ENCODE measurements around the gene KRTAP20-3.

KRTAP20-3 gene

DNA sequence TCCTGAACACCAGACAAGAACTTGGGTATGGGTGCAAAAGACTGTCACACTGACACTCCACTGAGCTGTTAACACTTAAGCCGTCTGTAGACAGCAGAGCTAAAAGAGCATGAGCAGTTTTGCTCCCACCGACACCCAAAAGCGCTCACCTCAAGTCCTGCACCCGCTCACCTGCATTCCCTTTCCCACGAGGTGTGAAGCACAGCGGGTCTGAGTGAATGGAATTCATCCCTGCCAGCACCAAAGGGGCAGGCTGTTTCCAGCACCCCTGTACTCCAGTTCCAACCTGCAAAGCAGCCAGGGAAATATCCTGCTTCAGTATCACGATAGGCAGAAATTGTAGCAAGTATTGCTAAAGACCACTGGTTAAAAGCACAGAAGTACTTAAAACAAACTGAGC, 47.2 kb downstream of the KRTAP20-3 start:
- DNase-seq = no peak

Measured in stimulated activated CD4-positive, alpha-beta T cell treated with anti-CD3 and anti-CD28 coated beads, Interleukin-4, amount 100 ng/mL, for 24 hours (primary cell).